ENCODE measurements around the gene ARMC8. TPM values are rescaled to one million over a fixed set of nuclear protein-coding genes. Genes with fewer than 3 reads are reported as not detected.

The ARMC8 gene
- total and polyA plus RNA-seq, 4 donors = 8.4 to 53.6 (median 22.8) TPM

DNA sequence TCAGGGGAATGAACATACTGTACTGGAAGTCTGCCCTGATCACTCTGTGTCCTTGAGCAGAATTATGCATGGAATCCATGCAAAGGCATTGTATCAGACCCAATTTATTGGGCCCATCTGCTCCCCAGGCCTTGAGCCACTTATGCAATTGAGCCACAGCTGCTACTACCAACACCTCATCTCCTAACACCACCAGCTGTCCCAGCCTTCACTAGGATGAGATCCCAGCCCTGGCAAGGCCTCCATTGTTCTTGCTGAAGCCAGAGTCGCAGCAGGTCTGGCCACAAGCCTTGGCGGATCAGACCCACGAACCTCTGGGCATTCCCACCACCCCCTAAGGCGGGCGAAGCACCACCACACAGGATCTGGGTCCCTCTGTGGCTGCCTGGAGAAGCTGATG lies 151.7 kb downstream of the ARMC8 start (continued):
- TF ChIP-seq, protein P1, sequence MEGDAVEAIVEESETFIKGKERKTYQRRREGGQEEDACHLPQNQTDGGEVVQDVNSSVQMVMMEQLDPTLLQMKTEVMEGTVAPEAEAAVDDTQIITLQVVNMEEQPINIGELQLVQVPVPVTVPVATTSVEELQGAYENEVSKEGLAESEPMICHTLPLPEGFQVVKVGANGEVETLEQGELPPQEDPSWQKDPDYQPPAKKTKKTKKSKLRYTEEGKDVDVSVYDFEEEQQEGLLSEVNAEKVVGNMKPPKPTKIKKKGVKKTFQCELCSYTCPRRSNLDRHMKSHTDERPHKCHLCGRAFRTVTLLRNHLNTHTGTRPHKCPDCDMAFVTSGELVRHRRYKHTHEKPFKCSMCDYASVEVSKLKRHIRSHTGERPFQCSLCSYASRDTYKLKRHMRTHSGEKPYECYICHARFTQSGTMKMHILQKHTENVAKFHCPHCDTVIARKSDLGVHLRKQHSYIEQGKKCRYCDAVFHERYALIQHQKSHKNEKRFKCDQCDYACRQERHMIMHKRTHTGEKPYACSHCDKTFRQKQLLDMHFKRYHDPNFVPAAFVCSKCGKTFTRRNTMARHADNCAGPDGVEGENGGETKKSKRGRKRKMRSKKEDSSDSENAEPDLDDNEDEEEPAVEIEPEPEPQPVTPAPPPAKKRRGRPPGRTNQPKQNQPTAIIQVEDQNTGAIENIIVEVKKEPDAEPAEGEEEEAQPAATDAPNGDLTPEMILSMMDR (IDR thresholded peaks at IDR 0.05; ENCODE audit: low read depth, low read length, missing input control) = no peak
- TF ChIP-seq RXRA (IDR thresholded peaks at IDR 0.05) = no peak
- TF ChIP-seq YY1 (IDR thresholded peaks at IDR 0.05) = no peak
- TF ChIP-seq, protein P2, sequence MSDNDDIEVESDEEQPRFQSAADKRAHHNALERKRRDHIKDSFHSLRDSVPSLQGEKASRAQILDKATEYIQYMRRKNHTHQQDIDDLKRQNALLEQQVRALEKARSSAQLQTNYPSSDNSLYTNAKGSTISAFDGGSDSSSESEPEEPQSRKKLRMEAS (IDR thresholded peaks at IDR 0.05) = no peak

DNA sequence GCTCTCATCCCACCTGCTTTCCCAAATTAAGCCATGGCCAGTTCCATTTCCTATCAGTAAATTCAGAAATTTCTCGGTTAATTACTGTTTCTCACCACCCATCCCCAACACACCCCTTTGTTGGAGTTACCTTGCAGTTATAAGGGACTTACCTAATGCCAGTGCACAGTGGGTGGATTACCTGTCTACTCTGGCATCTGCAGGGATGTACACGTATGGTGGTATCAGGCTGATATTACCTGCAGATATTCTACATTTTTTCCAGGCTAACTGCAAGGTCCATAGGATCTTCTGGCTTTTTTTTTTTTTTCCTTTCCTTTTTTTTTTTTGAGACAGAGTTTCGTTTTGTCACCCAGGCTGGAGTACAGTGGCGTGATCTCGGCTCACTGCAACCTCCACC lies 153.4 kb downstream of the ARMC8 start:
- no peaks in the 10 kb centered on the region for H3K36me3 ChIP-seq (ENCODE audit: control insufficient read depth in 4 of 4, insufficient read depth in 3 of 4, low read depth in 1 of 4, low read length in 3 of 4)
- 89% methylated on average over 5 of the region's 5 CpGs for WGBS
- H3K4me3 ChIP-seq (ENCODE audit: low read depth in 1 of 3, low read length in 3 of 3) = no peak overlapping the region
- no peak for DNase-seq (ENCODE audit: low spot score)
- H3K9ac ChIP-seq (ENCODE audit: low read depth in 1 of 2, low read length in 2 of 2) = no peak overlapping the region
- H3K27ac ChIP-seq (ENCODE audit: low read depth in 1 of 2, low read length in 2 of 2) = no peak overlapping the region
- TF ChIP-seq SP1 (IDR thresholded peaks at IDR 0.05) = no peak
- TF ChIP-seq, protein P3, sequence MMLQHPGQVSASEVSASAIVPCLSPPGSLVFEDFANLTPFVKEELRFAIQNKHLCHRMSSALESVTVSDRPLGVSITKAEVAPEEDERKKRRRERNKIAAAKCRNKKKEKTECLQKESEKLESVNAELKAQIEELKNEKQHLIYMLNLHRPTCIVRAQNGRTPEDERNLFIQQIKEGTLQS (IDR thresholded peaks at IDR 0.05) = no peak
- no peak for TF ChIP-seq FOXA2 (IDR thresholded peaks at IDR 0.05)
- no peak for TF ChIP-seq RAD21 (IDR thresholded peaks at IDR 0.05)
- no peak for TF ChIP-seq FOXA1 (IDR thresholded peaks at IDR 0.05)
- no peak for TF ChIP-seq TAF1 (conservative IDR thresholded peaks at IDR 0.05)
- TF ChIP-seq, protein P4, sequence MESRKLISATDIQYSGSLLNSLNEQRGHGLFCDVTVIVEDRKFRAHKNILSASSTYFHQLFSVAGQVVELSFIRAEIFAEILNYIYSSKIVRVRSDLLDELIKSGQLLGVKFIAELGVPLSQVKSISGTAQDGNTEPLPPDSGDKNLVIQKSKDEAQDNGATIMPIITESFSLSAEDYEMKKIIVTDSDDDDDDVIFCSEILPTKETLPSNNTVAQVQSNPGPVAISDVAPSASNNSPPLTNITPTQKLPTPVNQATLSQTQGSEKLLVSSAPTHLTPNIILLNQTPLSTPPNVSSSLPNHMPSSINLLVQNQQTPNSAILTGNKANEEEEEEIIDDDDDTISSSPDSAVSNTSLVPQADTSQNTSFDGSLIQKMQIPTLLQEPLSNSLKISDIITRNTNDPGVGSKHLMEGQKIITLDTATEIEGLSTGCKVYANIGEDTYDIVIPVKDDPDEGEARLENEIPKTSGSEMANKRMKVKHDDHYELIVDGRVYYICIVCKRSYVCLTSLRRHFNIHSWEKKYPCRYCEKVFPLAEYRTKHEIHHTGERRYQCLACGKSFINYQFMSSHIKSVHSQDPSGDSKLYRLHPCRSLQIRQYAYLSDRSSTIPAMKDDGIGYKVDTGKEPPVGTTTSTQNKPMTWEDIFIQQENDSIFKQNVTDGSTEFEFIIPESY (IDR thresholded peaks at IDR 0.05) = no peak
- TF ChIP-seq GABPA (IDR thresholded peaks at IDR 0.05 in 1 of 2, conservative IDR thresholded peaks at IDR 0.05 in 1 of 2) = no peak
- no peak for TF ChIP-seq JUND (IDR thresholded peaks at IDR 0.05)
- TF ChIP-seq, protein P5, sequence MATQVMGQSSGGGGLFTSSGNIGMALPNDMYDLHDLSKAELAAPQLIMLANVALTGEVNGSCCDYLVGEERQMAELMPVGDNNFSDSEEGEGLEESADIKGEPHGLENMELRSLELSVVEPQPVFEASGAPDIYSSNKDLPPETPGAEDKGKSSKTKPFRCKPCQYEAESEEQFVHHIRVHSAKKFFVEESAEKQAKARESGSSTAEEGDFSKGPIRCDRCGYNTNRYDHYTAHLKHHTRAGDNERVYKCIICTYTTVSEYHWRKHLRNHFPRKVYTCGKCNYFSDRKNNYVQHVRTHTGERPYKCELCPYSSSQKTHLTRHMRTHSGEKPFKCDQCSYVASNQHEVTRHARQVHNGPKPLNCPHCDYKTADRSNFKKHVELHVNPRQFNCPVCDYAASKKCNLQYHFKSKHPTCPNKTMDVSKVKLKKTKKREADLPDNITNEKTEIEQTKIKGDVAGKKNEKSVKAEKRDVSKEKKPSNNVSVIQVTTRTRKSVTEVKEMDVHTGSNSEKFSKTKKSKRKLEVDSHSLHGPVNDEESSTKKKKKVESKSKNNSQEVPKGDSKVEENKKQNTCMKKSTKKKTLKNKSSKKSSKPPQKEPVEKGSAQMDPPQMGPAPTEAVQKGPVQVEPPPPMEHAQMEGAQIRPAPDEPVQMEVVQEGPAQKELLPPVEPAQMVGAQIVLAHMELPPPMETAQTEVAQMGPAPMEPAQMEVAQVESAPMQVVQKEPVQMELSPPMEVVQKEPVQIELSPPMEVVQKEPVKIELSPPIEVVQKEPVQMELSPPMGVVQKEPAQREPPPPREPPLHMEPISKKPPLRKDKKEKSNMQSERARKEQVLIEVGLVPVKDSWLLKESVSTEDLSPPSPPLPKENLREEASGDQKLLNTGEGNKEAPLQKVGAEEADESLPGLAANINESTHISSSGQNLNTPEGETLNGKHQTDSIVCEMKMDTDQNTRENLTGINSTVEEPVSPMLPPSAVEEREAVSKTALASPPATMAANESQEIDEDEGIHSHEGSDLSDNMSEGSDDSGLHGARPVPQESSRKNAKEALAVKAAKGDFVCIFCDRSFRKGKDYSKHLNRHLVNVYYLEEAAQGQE (IDR thresholded peaks at IDR 0.05) = no peak
- TF ChIP-seq HNF4A (conservative IDR thresholded peaks at IDR 0.05) = no peak
- no peak for TF ChIP-seq NR2F2 (IDR thresholded peaks at IDR 0.05)
- no peak for TF ChIP-seq YY1 (IDR thresholded peaks at IDR 0.05)
- TF ChIP-seq EGR1 (IDR thresholded peaks at IDR 0.05; ENCODE audit: low read depth in 2 of 2) = no peak
- H3K9me3 ChIP-seq (ENCODE audit: control insufficient read depth in 4 of 4, low read length in 3 of 4) = no peaks in the 10 kb centered on the region
- no peaks in the 10 kb centered on the region for H3K27me3 ChIP-seq (ENCODE audit: control insufficient read depth in 4 of 4, insufficient read depth in 4 of 4, low read length in 3 of 4)
- H3K4me1 ChIP-seq (ENCODE audit: control insufficient read depth in 4 of 4, insufficient read depth in 4 of 4, low read length in 3 of 4) = peaks cover 1 to 15% (median 5%) of the 10 kb centered on the region in 4 donors

Data from liver (tissue), 9 donors.